Activated CD4-positive, alpha-beta T cell treated with anti-CD3 and anti-CD28 coated beads, Interleukin-2, amount 50 U/mL, for 24 hours (primary cell): Measurements from ENCODE around the gene OR2J3.
"Not testable (repeated sequence)": the region's sequence is repeated elsewhere in the genome, so short reads cannot be mapped to it uniquely, and the experiment has no call there.

Experiments used
- DNase-seq, 2 donors: peaks; one replicate each; pipeline ENCODE4 v3.0.0-alpha.2; 2020; ENCODE audit warnings: low read depth in 1 of 2, low spot score in 1 of 2

OR2J3 gene

DNA sequence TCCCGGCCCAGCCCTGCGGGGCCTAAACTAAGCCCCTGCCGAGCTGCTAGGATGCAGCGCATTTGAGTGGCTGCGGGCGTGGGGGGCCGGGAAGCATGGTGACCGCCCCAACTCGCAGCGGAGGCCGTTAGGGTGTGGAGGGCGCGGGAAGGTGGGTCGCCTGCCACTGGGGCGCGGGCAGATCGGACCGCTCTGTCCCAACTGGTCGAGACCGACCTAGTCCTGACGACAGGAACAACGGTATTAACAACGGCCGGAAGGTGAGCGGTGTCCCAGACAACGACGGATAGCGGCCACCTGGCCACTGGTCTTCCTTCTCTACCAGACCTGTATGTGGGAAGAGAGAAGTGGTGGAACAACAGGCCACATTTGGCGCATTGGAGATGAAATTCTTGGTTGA lies 52.1 kb downstream of the OR2J3 start:
- DNase-seq, result not testable (repeated sequence)
